ENCODE data around the gene RGS11.
A peak's percentile ranks its signal among the peaks of the same experiment; 100 is the strongest.

RGS11 gene

GRCh38 chr16:286491-287297 lies 10.9 kb upstream of the RGS11 start:
- H3K4me3 ChIP-seq (ENCODE audit: extremely low read depth, insufficient read depth, low read length, poor library complexity, severe bottlenecking): no peak overlapping the region
- no peak overlapping the region for H3K27ac ChIP-seq (ENCODE audit: low read depth, low read length, severe bottlenecking)
- H3K4me1 ChIP-seq (ENCODE audit: control insufficient read depth, insufficient read depth, low read length, poor library complexity, severe bottlenecking): no peaks in the 10 kb centered on the region
- H3K36me3 ChIP-seq (ENCODE audit: control insufficient read depth, insufficient read depth, low read length): peaks cover 39% of the 10 kb centered on the region
- 92 to 94% methylated on average over 20 of the region's 22 CpGs for WGBS, 2 experiments (ENCODE audit: insufficient coverage in 2 of 2)
- no peaks in the 10 kb centered on the region for H3K9me3 ChIP-seq (ENCODE audit: control insufficient read depth, low read length)

- peaks cover 3% of the 10 kb centered on the region for H3K4me1 ChIP-seq (ENCODE audit: control insufficient read depth, insufficient read depth, low read length, poor library complexity, severe bottlenecking)
- no peaks in the 10 kb centered on the region for H3K9me3 ChIP-seq (ENCODE audit: control insufficient read depth, low read length)
- H3K36me3 ChIP-seq (ENCODE audit: control insufficient read depth, insufficient read depth, low read length): peaks cover 35% of the 10 kb centered on the region
- no peak overlapping the region for H3K4me3 ChIP-seq (ENCODE audit: extremely low read depth, insufficient read depth, low read length, poor library complexity, severe bottlenecking)
- H3K27ac ChIP-seq (ENCODE audit: low read depth, low read length, severe bottlenecking): no peak overlapping the region
- WGBS, 2 experiments (ENCODE audit: insufficient coverage in 2 of 2): 97% methylated on average over 23 to 28 of the region's 48 CpGs
Measured at GRCh38 chr16:285146-286055, 9.7 kb upstream of the RGS11 start.

- 95% methylated on average over 48 to 49 of the region's 52 CpGs for WGBS, 2 experiments (ENCODE audit: insufficient coverage in 2 of 2)
- Histone ChIP-seq H3K27ac (ENCODE audit: low read depth, low read length, severe bottlenecking) (no peak overlapping the region), H3K4me3 (ENCODE audit: extremely low read depth, insufficient read depth, low read length, poor library complexity, severe bottlenecking) (no peak overlapping the region), H3K9me3 (ENCODE audit: control insufficient read depth, low read length) (no peaks in the 10 kb centered on the region), H3K4me1 (ENCODE audit: control insufficient read depth, insufficient read depth, low read length, poor library complexity, severe bottlenecking) (peaks cover 3% of the 10 kb centered on the region), H3K36me3 (ENCODE audit: control insufficient read depth, insufficient read depth, low read length) (peaks cover 28% of the 10 kb centered on the region)
Measured at GRCh38 chr16:284204-285120, 8.7 kb upstream of the RGS11 start.

- 90% methylated on average over 17 to 22 of the region's 25 CpGs for WGBS, 2 experiments (ENCODE audit: insufficient coverage in 2 of 2)
- Histone ChIP-seq H3K9me3 (ENCODE audit: control insufficient read depth, low read length) (no peaks in the 10 kb centered on the region), H3K27ac (ENCODE audit: low read depth, low read length, severe bottlenecking) (no peak within 1 kb of the TSS), H3K4me3 (ENCODE audit: extremely low read depth, insufficient read depth, low read length, poor library complexity, severe bottlenecking) (no peak within 1 kb of the TSS), H3K36me3 (ENCODE audit: control insufficient read depth, insufficient read depth, low read length) (peaks cover 19% of the 10 kb centered on the region), H3K4me1 (ENCODE audit: control insufficient read depth, insufficient read depth, low read length, poor library complexity, severe bottlenecking) (peaks cover 3% of the 10 kb centered on the region)
Measured at GRCh38 chr16:283033-283805, 7.5 kb upstream of the RGS11 start, which contains the start of gene PDIA2. TSS of gene PDIA2 (plus strand) at chr16:283164. CDS start at chr16:283170, 6 bp downstream.

- Histone ChIP-seq H3K27ac (ENCODE audit: low read depth, low read length, severe bottlenecking) (no peak overlapping the region), H3K4me3 (ENCODE audit: extremely low read depth, insufficient read depth, low read length, poor library complexity, severe bottlenecking) (no peak overlapping the region), H3K9me3 (ENCODE audit: control insufficient read depth, low read length) (no peaks in the 10 kb centered on the region), H3K4me1 (ENCODE audit: control insufficient read depth, insufficient read depth, low read length, poor library complexity, severe bottlenecking) (peaks cover 3% of the 10 kb centered on the region), H3K36me3 (ENCODE audit: control insufficient read depth, insufficient read depth, low read length) (peaks cover 12% of the 10 kb centered on the region)
- 91 to 92% methylated on average over 14 to 16 of the region's 22 CpGs for WGBS, 2 experiments (ENCODE audit: insufficient coverage in 2 of 2)
Measured at GRCh38 chr16:282491-282890, 6.7 kb upstream of the RGS11 start.

GRCh38 chr16:281660-282255 lies 6.0 kb upstream of the RGS11 start:
- Histone ChIP-seq H3K4me3 (ENCODE audit: extremely low read depth, insufficient read depth, low read length, poor library complexity, severe bottlenecking) (no peak overlapping the region), H3K9me3 (ENCODE audit: control insufficient read depth, low read length) (no peaks in the 10 kb centered on the region), H3K4me1 (ENCODE audit: control insufficient read depth, insufficient read depth, low read length, poor library complexity, severe bottlenecking) (peaks cover 3% of the 10 kb centered on the region), H3K27ac (ENCODE audit: low read depth, low read length, severe bottlenecking) (no peak overlapping the region), H3K36me3 (ENCODE audit: control insufficient read depth, insufficient read depth, low read length) (peaks cover 5% of the 10 kb centered on the region)
- 88 to 91% methylated on average over 12 to 17 of the region's 25 CpGs for WGBS, 2 experiments (ENCODE audit: insufficient coverage in 2 of 2)

- peak overlapping the region; percentile 40 for H3K4me3 ChIP-seq (ENCODE audit: extremely low read depth, insufficient read depth, low read length, poor library complexity, severe bottlenecking)
- 69 to 72% methylated on average over 20 to 27 of the region's 27 CpGs for WGBS, 2 experiments (ENCODE audit: insufficient coverage in 2 of 2)
Measured at GRCh38 chr16:280991-281659, 5.4 kb upstream of the RGS11 start.

GRCh38 chr16:280552-280951 lies 4.8 kb upstream of the RGS11 start, which contains the start of gene ARHGDIG:
TSS of gene ARHGDIG (plus strand) at chr16:280591. CDS start at chr16:280681, 90 bp downstream.
- peak within 1 kb of the TSS; percentile 40 for H3K4me3 ChIP-seq (ENCODE audit: extremely low read depth, insufficient read depth, low read length, poor library complexity, severe bottlenecking)
- peaks cover 3% of the 10 kb centered on the region for H3K4me1 ChIP-seq (ENCODE audit: control insufficient read depth, insufficient read depth, low read length, poor library complexity, severe bottlenecking)
- WGBS, 2 experiments (ENCODE audit: insufficient coverage in 2 of 2): 0 to 1% methylated on average over 26 to 43 of the region's 54 CpGs
- H3K36me3 ChIP-seq (ENCODE audit: control insufficient read depth, insufficient read depth, low read length): no peaks in the 10 kb centered on the region
- H3K9me3 ChIP-seq (ENCODE audit: control insufficient read depth, low read length): no peaks in the 10 kb centered on the region
- H3K27ac ChIP-seq (ENCODE audit: low read depth, low read length, severe bottlenecking): no peak within 1 kb of the TSS

More at GRCh38 chr16:280991-281659, 5.4 kb upstream of the RGS11 start:
- H3K9me3 ChIP-seq (ENCODE audit: control insufficient read depth, low read length): no peaks in the 10 kb centered on the region
- no peak overlapping the region for H3K27ac ChIP-seq (ENCODE audit: low read depth, low read length, severe bottlenecking)
- no peaks in the 10 kb centered on the region for H3K36me3 ChIP-seq (ENCODE audit: control insufficient read depth, insufficient read depth, low read length)
- H3K4me1 ChIP-seq (ENCODE audit: control insufficient read depth, insufficient read depth, low read length, poor library complexity, severe bottlenecking): peaks cover 3% of the 10 kb centered on the region

- no peaks in the 10 kb centered on the region for H3K9me3 ChIP-seq (ENCODE audit: control insufficient read depth, low read length)
- 7 to 18% methylated on average over 22 to 33 of the region's 47 CpGs for WGBS, 2 experiments (ENCODE audit: insufficient coverage in 2 of 2)
- peaks cover 5% of the 10 kb centered on the region for H3K4me1 ChIP-seq (ENCODE audit: control insufficient read depth, insufficient read depth, low read length, poor library complexity, severe bottlenecking)
- peak overlapping the region; percentile 21 for H3K4me3 ChIP-seq (ENCODE audit: extremely low read depth, insufficient read depth, low read length, poor library complexity, severe bottlenecking)
- H3K36me3 ChIP-seq (ENCODE audit: control insufficient read depth, insufficient read depth, low read length): no peaks in the 10 kb centered on the region
- H3K27ac ChIP-seq (ENCODE audit: low read depth, low read length, severe bottlenecking): no peak overlapping the region
Measured at GRCh38 chr16:280005-280460, 4.3 kb upstream of the RGS11 start.

Measured in mesodermal cell (in vitro differentiated cells).